GM19372 (cell line): ENCODE measurements around the gene HSD17B3.
"Not testable (repeated sequence)": the region's sequence is repeated elsewhere in the genome, so short reads cannot be mapped to it uniquely, and the experiment has no call there.

Source experiments
- ATAC-seq: cut with Tn5 transposase; IDR thresholded peaks from one replicate; pipeline ENCODE4 v1.9.1; 2021; ENCODE audit warnings: mild to moderate bottlenecking, low read depth, moderate library complexity; ENCODE audit not compliant: unreplicated experiment

HSD17B3 gene

DNA sequence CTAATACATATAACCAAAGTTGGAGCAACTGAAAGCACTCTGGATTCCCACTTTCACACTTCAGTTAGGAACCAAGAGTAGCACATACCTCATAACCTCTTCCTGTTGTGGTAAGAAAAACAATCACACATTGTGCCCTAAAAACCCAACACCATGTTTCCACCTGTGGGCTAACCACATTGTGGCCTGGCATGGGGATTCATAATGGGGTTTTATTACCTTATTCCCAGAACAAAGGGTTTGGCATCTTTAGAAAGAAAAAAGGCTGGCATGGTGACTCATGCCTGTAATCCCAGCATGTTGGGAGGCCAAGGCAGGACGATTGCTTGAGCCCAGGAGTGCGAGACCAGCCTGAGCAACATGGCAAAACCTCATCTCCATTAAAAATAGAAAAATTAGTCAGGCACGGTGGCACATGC is 60.6 kb downstream of the HSD17B3 start:
- ATAC-seq, result no peak

- no peak for ATAC-seq
These were observed 65.0 kb downstream of the HSD17B3 start for GRCh38 chr9:96236854-96237550.

- not testable (repeated sequence) for ATAC-seq
These were observed 65.6 kb downstream of the HSD17B3 start for GRCh38 chr9:96236337-96236736.

DNA sequence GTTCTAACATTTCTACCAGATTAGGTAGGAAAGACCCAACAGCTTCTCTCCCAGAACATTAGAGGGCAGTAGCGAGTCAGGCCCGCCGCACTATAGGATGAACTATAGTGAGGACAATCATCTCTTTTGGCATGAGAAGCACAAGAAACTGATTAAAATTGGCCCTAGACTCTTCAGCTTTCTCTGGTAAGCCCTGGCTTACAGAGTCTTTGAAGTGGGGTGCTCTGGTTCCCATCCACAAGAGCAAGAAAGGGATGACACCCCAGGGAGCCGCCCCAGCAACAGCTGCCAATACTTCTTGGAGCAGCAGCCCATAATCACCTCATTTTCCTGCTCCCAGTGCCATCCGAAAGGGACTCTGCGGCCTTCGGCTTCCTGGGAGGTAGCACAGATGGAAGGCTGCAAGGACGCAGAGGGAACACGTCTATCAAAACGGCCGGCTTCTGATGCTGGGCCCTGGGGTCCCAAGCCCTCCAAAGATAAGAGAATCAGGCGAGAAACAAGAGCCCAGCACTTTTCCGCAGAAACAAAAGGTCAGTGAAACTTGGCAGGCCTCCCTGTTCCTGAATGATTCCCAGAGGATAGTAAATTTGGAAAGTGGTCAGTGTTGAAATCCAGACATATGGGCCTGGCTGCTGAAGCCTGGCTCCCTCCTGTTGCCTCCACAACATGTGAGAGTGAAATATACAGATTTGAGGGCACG is 69.3 kb downstream of the HSD17B3 start:
- no peak for ATAC-seq

GRCh38 chr9:96232164-96232538 is 69.8 kb downstream of the HSD17B3 start:
- ATAC-seq, result no peak

GRCh38 chr9:96230002-96230401 is 72.0 kb downstream of the HSD17B3 start:
- no peak for ATAC-seq

- no peak for ATAC-seq
These were observed 79.8 kb downstream of the HSD17B3 start for GRCh38 chr9:96222132-96222531.

- no peak for ATAC-seq
These were observed 82.1 kb downstream of the HSD17B3 start for GRCh38 chr9:96219900-96220257.

GRCh38 chr9:96219026-96219899 is 82.7 kb downstream of the HSD17B3 start:
- ATAC-seq, result no peak

DNA sequence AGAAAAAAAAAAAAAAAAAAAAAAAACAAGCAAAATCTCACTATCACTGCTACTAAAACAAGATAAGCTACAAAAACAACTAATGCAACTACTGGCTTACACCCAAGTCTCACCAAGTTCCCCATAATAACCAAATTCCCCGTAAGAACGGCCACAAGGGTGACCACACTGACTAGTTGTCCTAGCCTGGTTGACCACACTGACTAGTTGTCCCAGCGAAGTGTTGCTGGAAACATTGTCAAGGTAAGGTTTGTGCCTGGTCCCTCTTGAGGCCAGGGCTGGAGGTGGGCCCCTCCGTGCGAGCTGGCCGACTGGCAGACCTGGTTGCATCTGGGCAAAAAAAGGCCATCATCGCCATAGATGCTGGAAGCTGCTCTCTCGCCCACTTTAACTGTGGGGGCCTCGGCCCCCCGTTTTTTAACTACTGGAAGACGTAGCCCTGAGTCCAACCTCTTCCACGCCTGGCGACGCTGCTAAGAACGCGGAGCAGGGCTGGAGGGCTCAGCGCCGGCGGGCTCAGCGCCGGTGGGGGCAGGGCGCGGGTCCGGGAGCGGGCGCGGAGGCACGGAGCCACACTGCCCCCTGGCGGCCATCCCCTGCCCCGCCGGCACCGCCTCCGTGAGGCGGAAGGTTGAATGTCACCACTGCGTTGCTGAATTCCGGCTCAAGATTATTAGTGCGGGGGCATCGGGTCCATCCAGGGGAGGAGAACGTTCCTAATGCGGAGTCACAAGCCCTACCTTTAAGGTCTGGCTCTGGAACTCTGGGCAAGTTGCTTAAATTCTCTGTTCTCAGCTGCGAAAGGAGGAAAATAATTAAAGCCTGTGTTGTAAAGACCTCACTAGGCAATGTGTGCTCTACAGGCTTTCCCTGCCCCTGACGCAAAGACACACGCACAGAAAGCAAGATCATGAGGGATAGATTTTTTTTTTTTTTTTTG is 84.0 kb downstream of the HSD17B3 start:
- ATAC-seq, result peak; percentile 79

DNA sequence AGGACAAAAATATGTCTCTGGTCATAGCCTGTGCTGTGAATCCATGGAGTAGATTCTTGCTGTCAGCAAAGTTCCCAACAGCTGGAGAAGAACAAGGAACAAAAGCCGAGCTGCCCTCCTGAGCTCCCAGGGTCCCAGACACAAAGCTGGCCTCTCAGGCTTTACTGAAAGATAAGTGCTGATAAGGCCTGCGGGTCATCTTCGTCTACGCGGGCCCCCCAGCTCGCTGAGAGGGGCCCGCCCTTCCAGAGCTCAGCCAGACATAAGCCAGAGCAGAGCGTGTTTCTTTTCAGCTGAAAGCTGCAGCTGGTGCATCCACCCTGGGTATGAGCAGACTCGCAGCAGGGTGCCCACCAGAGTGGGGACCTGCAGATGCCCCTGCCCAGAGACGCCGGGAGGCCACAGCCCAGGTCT is 84.7 kb downstream of the HSD17B3 start:
- ATAC-seq, result no peak

GRCh38 chr9:96216583-96216982 is 85.4 kb downstream of the HSD17B3 start:
- no peak for ATAC-seq

- ATAC-seq, result no peak
These were observed 86.1 kb downstream of the HSD17B3 start for GRCh38 chr9:96215841-96216240.

- ATAC-seq, result no peak
These were observed 87.3 kb downstream of the HSD17B3 start for GRCh38 chr9:96214635-96215034.

DNA sequence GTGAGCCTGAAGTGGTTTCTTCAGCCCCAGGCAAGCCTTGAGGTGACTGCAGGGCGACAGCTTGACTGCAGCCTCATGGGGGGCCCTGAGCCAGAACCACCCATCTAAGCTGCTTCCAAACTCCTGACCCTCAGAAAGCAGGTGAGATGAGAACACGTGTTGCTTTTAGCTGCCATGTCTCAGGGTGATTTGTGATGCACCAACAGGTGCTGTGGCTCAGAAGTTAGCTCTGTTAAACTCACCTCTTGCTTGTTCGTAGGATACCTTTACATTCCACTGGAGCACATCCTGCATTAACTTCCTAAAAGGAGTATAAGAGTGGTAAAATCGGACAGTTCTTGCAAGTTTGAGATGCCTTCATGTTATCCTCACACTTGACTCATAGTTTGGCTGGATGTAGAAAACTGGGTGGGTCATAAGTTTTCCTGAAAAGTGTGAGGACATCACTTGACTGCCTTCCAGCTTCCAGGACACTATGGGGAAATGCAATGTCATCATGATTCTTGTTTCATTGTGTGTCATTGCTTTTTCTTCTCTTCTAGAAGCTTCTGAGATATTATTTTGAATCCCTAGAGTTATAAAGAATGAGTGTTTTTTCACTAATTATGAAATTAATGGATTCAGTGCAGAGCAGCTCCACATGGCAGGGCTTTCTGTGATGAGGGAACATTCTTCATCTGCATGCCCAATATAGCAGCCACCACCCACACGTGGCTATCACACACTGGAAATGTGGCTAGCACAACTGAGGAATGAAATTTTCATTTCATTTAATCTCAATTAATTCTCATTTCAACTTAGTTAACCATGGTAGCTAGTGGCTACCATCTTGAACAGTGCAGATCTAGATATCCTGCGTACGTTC is 92.3 kb downstream of the HSD17B3 start:
- ATAC-seq, result no peak

GRCh38 chr9:96206156-96206751 is 95.7 kb downstream of the HSD17B3 start:
- no peak for ATAC-seq

DNA sequence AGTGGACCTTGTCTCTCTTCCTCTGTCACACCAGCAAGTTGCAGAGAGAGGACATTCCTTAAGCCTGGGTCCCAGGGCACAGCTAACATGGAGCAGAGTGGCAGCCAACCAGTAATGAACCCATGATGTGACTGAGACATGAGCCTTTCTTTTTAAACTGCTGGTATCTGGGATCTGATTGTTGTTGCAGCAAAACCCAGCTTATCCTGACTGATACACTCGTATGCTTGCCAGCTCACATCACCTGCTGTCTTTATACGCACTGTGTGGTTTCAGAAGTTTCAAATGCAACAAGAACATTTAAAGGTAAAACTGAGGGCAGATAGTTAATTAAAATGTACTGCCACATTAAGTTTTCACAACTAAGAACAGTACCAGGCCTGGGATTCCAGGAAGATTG is 97.1 kb downstream of the HSD17B3 start:
- no peak for ATAC-seq

DNA sequence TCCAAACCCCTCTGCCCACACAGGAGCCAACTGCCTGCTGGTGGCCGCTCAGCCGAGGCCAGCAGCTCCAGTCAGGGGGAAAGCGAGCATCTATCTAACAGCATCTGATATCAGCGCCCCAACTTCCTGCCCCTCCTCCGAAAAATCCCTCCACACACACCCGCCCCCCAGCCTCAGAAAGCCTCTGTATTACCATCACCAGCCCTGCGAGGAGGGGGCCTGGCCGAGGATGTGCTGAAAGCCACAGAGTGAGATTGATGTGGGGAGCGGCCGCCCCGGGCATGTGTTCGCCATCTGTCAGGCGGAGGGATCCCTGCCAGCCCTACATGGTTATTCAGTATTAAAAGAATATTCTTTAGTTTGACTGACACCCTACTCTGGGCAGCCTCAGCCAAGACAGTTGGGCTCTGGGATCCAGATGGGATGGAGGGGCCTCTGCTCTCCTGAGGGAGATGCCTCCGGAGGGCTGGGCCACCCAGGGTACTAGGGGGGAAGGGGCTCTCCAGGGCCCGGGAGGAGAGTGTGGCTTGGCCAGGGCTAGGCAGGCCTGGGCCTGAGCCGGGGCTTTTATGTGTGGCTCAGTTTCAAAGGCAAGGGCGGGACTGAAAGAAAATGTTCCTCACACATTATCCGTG is 98.0 kb downstream of the HSD17B3 start:
- no peak for ATAC-seq
